H9 (cell line): ENCODE data around the gene GNAS. TPM values are rescaled to one million over a fixed set of nuclear protein-coding genes. Genes with fewer than 3 reads are reported as not detected.
A peak's percentile ranks its signal among the peaks of the same experiment; 100 is the strongest.

Experiments
- DNase-seq: peaks from one replicate; pipeline ENCODE4 v3.0.0-alpha.2; 2017
- H2AFZ ChIP-seq: one replicate; pipeline ENCODE4 v1.6.1; 2013; ENCODE audit warnings: mild to moderate bottlenecking, low read length, control low read depth, moderate library complexity
- H2AK5ac ChIP-seq: 2 replicates; pipeline ENCODE4 v1.6.1; 2013; ENCODE audit warnings: low read length, control low read depth, mixed read lengths; ENCODE audit not compliant: insufficient read length
- H2BK120ac ChIP-seq: one replicate; pipeline ENCODE4 v1.6.1; 2013; ENCODE audit warnings: low read depth, mild to moderate bottlenecking, low read length, control low read depth, inconsistent platforms; ENCODE audit not compliant: poor library complexity, severe bottlenecking
- H2BK12ac ChIP-seq: 2 replicates; pipeline ENCODE4 v1.6.1; 2013; ENCODE audit warnings: low read length, control low read depth, mixed read lengths, low read depth; ENCODE audit not compliant: insufficient read length
- H2BK15ac ChIP-seq: 2 replicates; pipeline ENCODE4 v1.6.1; 2013; ENCODE audit warnings: low read depth, low read length, control low read depth
- H2BK20ac ChIP-seq: one replicate; pipeline ENCODE4 v1.6.1; 2013; ENCODE audit warnings: low read depth, mild to moderate bottlenecking, low read length, control low read depth, inconsistent platforms; ENCODE audit not compliant: poor library complexity, severe bottlenecking
- H2BK5ac ChIP-seq: 2 replicates; pipeline ENCODE4 v1.6.1; 2013; ENCODE audit warnings: low read length, control low read depth, mixed read lengths; ENCODE audit not compliant: insufficient read length
- H3K14ac ChIP-seq: 2 replicates; pipeline ENCODE4 v1.6.1; 2013; ENCODE audit warnings: low read length, control low read depth; ENCODE audit not compliant: insufficient read depth
- H3K18ac ChIP-seq: 2 replicates; pipeline ENCODE4 v1.6.1; 2013; ENCODE audit warnings: low read depth, mild to moderate bottlenecking, mixed read lengths, low read length, control low read depth; ENCODE audit not compliant: insufficient read length
- H3K23ac ChIP-seq: 2 replicates; pipeline ENCODE4 v1.6.1; 2013; ENCODE audit warnings: low read length, control low read depth, mixed read lengths, low read depth; ENCODE audit not compliant: insufficient read length
- H3K23me2 ChIP-seq: 2 replicates; pipeline ENCODE4 v1.6.1; 2013; ENCODE audit warnings: low read depth, mild to moderate bottlenecking, mixed read lengths, low read length, control low read depth; ENCODE audit not compliant: insufficient read length, poor library complexity, severe bottlenecking
- H3K27ac ChIP-seq: 2 replicates; pipeline ENCODE4 v1.5.1; 2013; ENCODE audit warnings: low read length, control low read depth, mixed read lengths, low read depth; ENCODE audit not compliant: insufficient read length
- H3K27me3 ChIP-seq: 2 replicates; pipeline ENCODE4 v1.6.1; 2013; ENCODE audit warnings: low read length, control low read depth, inconsistent platforms; ENCODE audit not compliant: insufficient read depth
- H3K4ac ChIP-seq: 2 replicates; pipeline ENCODE4 v1.6.1; 2013; ENCODE audit warnings: low read depth, mild to moderate bottlenecking, control low read depth, inconsistent platforms, low read length, moderate library complexity
- H3K4me1 ChIP-seq: 2 replicates; pipeline ENCODE4 v1.6.1; 2013; ENCODE audit warnings: low read length, control low read depth, inconsistent platforms; ENCODE audit not compliant: insufficient read depth
- H3K4me2 ChIP-seq: 2 replicates; pipeline ENCODE4 v1.6.1; 2013; ENCODE audit warnings: low read length, control low read depth, mixed read lengths; ENCODE audit not compliant: insufficient read length, insufficient read depth
- H3K56ac ChIP-seq: 2 replicates; pipeline ENCODE4 v1.6.1; 2013; ENCODE audit warnings: low read depth, mild to moderate bottlenecking, mixed read lengths, low read length, control low read depth; ENCODE audit not compliant: insufficient read length
- H3K79me1 ChIP-seq: 2 replicates; pipeline ENCODE4 v1.6.1; 2013; ENCODE audit warnings: low read depth, mild to moderate bottlenecking, moderate library complexity, low read length, control low read depth, inconsistent platforms; ENCODE audit not compliant: insufficient read depth, poor library complexity, severe bottlenecking
- H3K79me2 ChIP-seq: 2 replicates; pipeline ENCODE4 v1.6.1; 2013; ENCODE audit warnings: low read length, control low read depth, inconsistent platforms; ENCODE audit not compliant: insufficient read depth
- H3K9ac ChIP-seq: 2 replicates; pipeline ENCODE4 v1.6.1; 2013; ENCODE audit warnings: low read length, control low read depth, mixed read lengths; ENCODE audit not compliant: insufficient read length; ENCODE audit errors: extremely low read depth
- H3K9me3 ChIP-seq: one replicate; pipeline ENCODE4 v1.6.1; 2013; ENCODE audit warnings: low read depth, low read length, inconsistent platforms; ENCODE audit not compliant: control insufficient read depth
- H3T11ph ChIP-seq: one replicate; pipeline ENCODE4 v1.6.1; 2013; ENCODE audit warnings: mild to moderate bottlenecking, low read length, control low read depth, inconsistent platforms
- H4K20me1 ChIP-seq: one replicate; pipeline ENCODE4 v1.6.1; 2013; ENCODE audit not compliant: control insufficient read depth, insufficient read length, insufficient read depth
- H4K5ac ChIP-seq: 2 replicates; pipeline ENCODE4 v1.6.1; 2013; ENCODE audit warnings: low read depth, mild to moderate bottlenecking, mixed read lengths, low read length, control low read depth; ENCODE audit not compliant: insufficient read length
- H4K8ac ChIP-seq: replicated peaks from 2 replicates; pipeline ENCODE4 v1.6.1; 2013; ENCODE audit warnings: low read length, control low read depth, mixed read lengths, low read depth; ENCODE audit not compliant: insufficient read length
- H4K91ac ChIP-seq: 2 replicates; pipeline ENCODE4 v1.6.1; 2013; ENCODE audit warnings: low read depth, mild to moderate bottlenecking, moderate library complexity, mixed read lengths, low read length, control low read depth; ENCODE audit not compliant: insufficient read length
- H3K27ac Mint-ChIP-seq, 3 experiments: 2 replicates in 2 of 3; 3 replicates in 1 of 3; pipeline ENCODE4 v1.8.0; 2020 to 2021; ENCODE audit warnings: mixed read lengths in 3 of 3, mild to moderate bottlenecking in 1 of 3, moderate library complexity in 1 of 3
- H3K27me3 Mint-ChIP-seq: 2 replicates; pipeline ENCODE4 v1.8.0; 2021; ENCODE audit warnings: low read depth, mild to moderate bottlenecking, moderate library complexity, mixed read lengths
- H3K36me3 Mint-ChIP-seq, 3 experiments: 2 replicates in 2 of 3; 3 replicates in 1 of 3; pipeline ENCODE4 v1.8.0; 2020 to 2021; ENCODE audit warnings: low read depth in 3 of 3, mixed read lengths in 3 of 3; ENCODE audit not compliant: insufficient read depth in 1 of 3
- H3K4me1 Mint-ChIP-seq, 2 experiments: 2 replicates each; pipeline ENCODE4 v1.8.0; 2020; ENCODE audit warnings: mixed read lengths in 2 of 2
- H3K4me3 Mint-ChIP-seq, 2 experiments: 2 replicates in 1 of 2; 3 replicates in 1 of 2; pipeline ENCODE4 v1.8.0; 2020 to 2021; ENCODE audit warnings: mild to moderate bottlenecking in 2 of 2, mixed read lengths in 2 of 2, moderate library complexity in 1 of 2
- H3K9me3 Mint-ChIP-seq, 2 experiments: 2 replicates in 1 of 2; 3 replicates in 1 of 2; pipeline ENCODE4 v1.8.0; 2020; ENCODE audit warnings: mild to moderate bottlenecking in 2 of 2, mixed read lengths in 2 of 2, moderate library complexity in 1 of 2
- CTCF ChIP-seq: fragments of 200-600 bp; sonication (generic); conservative IDR thresholded peaks from 3 replicates; pipeline ENCODE4 v1.8.0; 2021; ENCODE audit warnings: antibody characterized with exemption, mild to moderate bottlenecking
- WGBS: extraction: QIAGEN DNeasy Blood & Tissue Kit; methylation state at CpG from one replicate; pipeline ENCODE4 v1.1.7; 2013; ENCODE audit warnings: missing lambda C conversion rate, low lambda C conversion rate, mixed read lengths; ENCODE audit not compliant: insufficient read length; ENCODE audit errors: extremely low coverage; 5-methylcytosine and 5-hydroxymethylcytosine counted together
- total RNA-seq: library from RNA; stranded (reverse); gene quantifications from 2 replicates; pipeline ENCODE4 v1.2.1, GENCODE V29; 2021

GNAS gene
- total RNA-seq, 1 experiment from 2014 or later = 920 TPM

DNA sequence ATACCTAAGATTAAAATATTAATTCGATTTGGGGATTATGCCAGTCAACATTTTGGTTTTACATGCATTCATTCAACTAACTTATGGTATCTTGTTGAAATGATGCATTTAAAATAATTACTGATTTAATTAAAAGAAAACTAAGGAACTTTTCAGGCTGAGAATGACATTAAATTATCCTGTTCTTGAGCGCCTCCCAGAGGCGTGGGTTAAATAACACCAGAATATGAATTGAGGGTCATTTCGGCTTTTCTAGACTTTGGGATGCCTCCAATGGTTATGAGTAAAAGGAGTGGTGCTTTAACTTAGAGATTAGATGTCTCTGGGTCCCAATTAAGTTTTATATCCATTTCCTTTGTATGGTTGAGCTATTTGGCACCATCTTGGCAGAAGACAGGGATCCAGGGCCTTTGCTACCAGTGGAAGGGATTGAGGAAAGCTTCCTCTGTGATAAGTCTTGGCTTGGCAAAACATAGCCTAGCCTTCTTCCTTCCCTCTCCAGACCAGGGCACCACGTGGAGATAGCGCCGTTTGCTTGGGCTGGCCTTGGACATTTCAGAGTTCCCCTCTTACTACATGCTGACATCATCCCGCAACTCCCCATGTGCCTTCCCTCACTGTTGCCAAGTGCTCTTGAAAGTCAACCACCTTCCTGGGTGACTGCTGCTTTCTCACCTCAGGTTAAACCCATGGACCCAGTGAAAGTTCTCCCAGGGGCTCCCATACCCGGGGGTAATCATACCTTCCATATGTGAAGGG is 28.7 kb downstream of the GNAS start:
- no CpG with 5 or more reads among the region's 9 CpGs for WGBS
- Histone ChIP-seq H3K27me3 (no peaks in the 10 kb centered on the region; the same call in 1 of the 2 replicates), H2BK12ac (no peak overlapping the region), H3K79me1 (no peaks in the 10 kb centered on the region), H3K4me2 (no peak overlapping the region), H3K4me1 (peaks cover 7% of the 10 kb centered on the region; the same call in 1 of the 2 replicates), H4K91ac (no peak overlapping the region), H4K20me1 (no peaks in the 10 kb centered on the region), H2AFZ (no peak overlapping the region), H3K18ac (peak overlapping the region; percentile 29), H3K23ac (no peak overlapping the region), H3K23me2 (no peaks in the 10 kb centered on the region), H2BK120ac (no peak overlapping the region), H3K56ac (no peak overlapping the region), H2BK5ac (no peak overlapping the region), H2BK20ac (no peak overlapping the region), H3K27ac (no peak overlapping the region), H3K14ac (no peak overlapping the region), H2AK5ac (no peak overlapping the region), H4K5ac (no peak overlapping the region), H4K8ac (no peak overlapping the region), H3K79me2 (no peaks in the 10 kb centered on the region), H3K4ac (no peak overlapping the region), H2BK15ac (no peak overlapping the region), H3K9me3 (no peaks in the 10 kb centered on the region), H3K9ac (no peak overlapping the region), H3T11ph (no peak overlapping the region)
- H3K27me3 Mint-ChIP-seq = no peaks in the 10 kb centered on the region; the same call in none of the 2 replicates
- H3K4me1 Mint-ChIP-seq = peaks cover 63 to 67% of the 10 kb centered on the region in 2 experiments
- TF ChIP-seq CTCF = peak; percentile 68
- DNase-seq = no peak
- no peak overlapping the region for H3K27ac Mint-ChIP-seq
- peaks cover 0 to 4% of the 10 kb centered on the region in 2 experiments; a peak in 2 of 5 replicates for H3K9me3 Mint-ChIP-seq
- peaks cover 4 to 17% (median 9%) of the 10 kb centered on the region in 3 experiments; a peak in 4 of 7 replicates for H3K36me3 Mint-ChIP-seq
- no peak overlapping the region for H3K4me3 Mint-ChIP-seq
